ENCODE data around the gene COL24A1.

DNA sequence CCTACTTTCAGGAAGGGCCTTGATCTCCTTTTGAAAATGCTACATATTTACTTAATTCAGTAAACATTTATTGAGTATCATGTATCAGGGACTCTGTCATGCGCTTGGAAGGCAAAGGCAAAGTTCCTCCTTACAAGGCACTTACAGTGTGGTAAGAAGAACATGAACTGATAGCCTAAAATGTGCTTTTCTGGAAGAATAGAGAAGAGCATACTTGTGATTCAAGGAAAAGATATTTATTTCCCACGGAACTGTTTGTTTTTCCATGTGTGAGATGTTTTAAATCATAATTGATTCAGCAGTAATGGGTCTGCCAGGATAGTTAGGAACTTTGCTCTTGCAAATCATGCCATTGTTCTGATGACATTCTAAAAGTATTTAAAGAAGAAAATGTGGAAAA is 338.2 kb downstream of the COL24A1 start:
- TF ChIP-seq, protein P1, sequence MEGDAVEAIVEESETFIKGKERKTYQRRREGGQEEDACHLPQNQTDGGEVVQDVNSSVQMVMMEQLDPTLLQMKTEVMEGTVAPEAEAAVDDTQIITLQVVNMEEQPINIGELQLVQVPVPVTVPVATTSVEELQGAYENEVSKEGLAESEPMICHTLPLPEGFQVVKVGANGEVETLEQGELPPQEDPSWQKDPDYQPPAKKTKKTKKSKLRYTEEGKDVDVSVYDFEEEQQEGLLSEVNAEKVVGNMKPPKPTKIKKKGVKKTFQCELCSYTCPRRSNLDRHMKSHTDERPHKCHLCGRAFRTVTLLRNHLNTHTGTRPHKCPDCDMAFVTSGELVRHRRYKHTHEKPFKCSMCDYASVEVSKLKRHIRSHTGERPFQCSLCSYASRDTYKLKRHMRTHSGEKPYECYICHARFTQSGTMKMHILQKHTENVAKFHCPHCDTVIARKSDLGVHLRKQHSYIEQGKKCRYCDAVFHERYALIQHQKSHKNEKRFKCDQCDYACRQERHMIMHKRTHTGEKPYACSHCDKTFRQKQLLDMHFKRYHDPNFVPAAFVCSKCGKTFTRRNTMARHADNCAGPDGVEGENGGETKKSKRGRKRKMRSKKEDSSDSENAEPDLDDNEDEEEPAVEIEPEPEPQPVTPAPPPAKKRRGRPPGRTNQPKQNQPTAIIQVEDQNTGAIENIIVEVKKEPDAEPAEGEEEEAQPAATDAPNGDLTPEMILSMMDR (IDR thresholded peaks at IDR 0.05) = no peak
- TF ChIP-seq POLR2AphosphoS5 (IDR thresholded peaks at IDR 0.05) (no peak), POLR2A (IDR thresholded peaks at IDR 0.05; ENCODE audit: low read depth) (no peak), EP300 (IDR thresholded peaks at IDR 0.05) (no peak)
